Astrocyte of the cerebellum (primary cell): ENCODE measurements around the gene BPIFA1.

Source experiments
- DNase-seq: peaks from one replicate; pipeline ENCODE4 v3.0.0-alpha.2; 2011; ENCODE audit warnings: low read depth
- H3K4me3 ChIP-seq: 2 replicates; pipeline ENCODE4 v1.5.1; 2011; ENCODE audit warnings: mild to moderate bottlenecking, low read depth, low read length, moderate library complexity
- CTCF ChIP-seq: IDR thresholded peaks from 2 replicates; pipeline ENCODE4 v1.5.1; 2012; ENCODE audit warnings: low read length, low read depth, moderate library complexity, mild to moderate bottlenecking; ENCODE audit errors: missing control alignments
- in situ Hi-C: cut with HindIII; loops from 2 replicates; pipeline ENCODE4 v1.10.0; 2017; ENCODE audit warnings: low sequenced_read_pairs

Gene BPIFA1

GRCh38 chr20:33291830-33292355 is 56.1 kb downstream of the BPIFA1 start:
- no peak overlapping the region for H3K4me3 ChIP-seq
- peak; percentile 88 for TF ChIP-seq CTCF
- no peak for DNase-seq
- in situ Hi-C loops, result no loop called here
